SK-N-SH (cell line): ENCODE results near the gene PIP5K1B. TPM values are rescaled to one million over a fixed set of nuclear protein-coding genes. Genes with fewer than 3 reads are reported as not detected.

Experiments used
- CTCF ChIA-PET: fragments of 300-600, 350-600 bp; formaldehyde crosslinking; extraction: SDS; loops from one replicate; lab custom pipeline; 2021; lab: Yijun Ruan, JAX
- POLR2A ChIA-PET: fragments of 350-600 bp; sonication (Branson Sonifier 250); formaldehyde crosslinking; extraction: SDS; loops from one replicate; lab custom pipeline; 2020; ENCODE audit warnings: antibody characterized with exemption, inconsistent platforms; lab: Yijun Ruan, JAX
- DNase-seq: peaks from one replicate; pipeline ENCODE4 v3.0.0; 2012
- H2AFZ ChIP-seq: fragments of 200-600 bp; sonication (generic); 2 replicates; pipeline ENCODE4 v1.8.1; 2016; ENCODE audit warnings: antibody characterized with exemption, mild to moderate bottlenecking, low read depth
- H3F3A ChIP-seq: fragments of 200-600 bp; sonication (generic); replicated peaks from 2 replicates; pipeline ENCODE3; 2016; ENCODE audit warnings: antibody characterized with exemption, mild to moderate bottlenecking; ENCODE audit not compliant: insufficient read depth
- H3K27ac ChIP-seq, 2 experiments: fragments of 200-500 bp in 1 of 2; fragments of 200-600 bp in 1 of 2; sonication (Bioruptor generic) in 1 of 2; sonication (generic), shearing (Covaris generic) in 1 of 2; 2 replicates each; pipeline versions ENCODE4 v1.5.1 to v1.6.1; 2014 to 2016; ENCODE audit warnings: low read depth in 2 of 2, inconsistent platforms in 1 of 2, low read length in 1 of 2, mild to moderate bottlenecking in 1 of 2, mixed read lengths in 1 of 2
- H3K27me3 ChIP-seq: fragments of 200-600 bp; sonication (generic), shearing (Covaris generic); 2 replicates; pipeline ENCODE4 v1.6.1; 2016; ENCODE audit warnings: mixed run types; ENCODE audit not compliant: insufficient read depth
- H3K36me3 ChIP-seq, 2 experiments: fragments of 200-500 bp in 1 of 2; fragments of 200-600 bp in 1 of 2; sonication (Bioruptor generic) in 1 of 2; sonication (generic) in 1 of 2; replicated peaks in 1 of 2; 2 replicates each; pipeline versions ENCODE3 to v1.5.1; 2014 to 2016; ENCODE audit warnings: low read length in 1 of 2, mild to moderate bottlenecking in 1 of 2; ENCODE audit not compliant: insufficient read depth in 2 of 2, control insufficient read depth in 1 of 2
- H3K4me1 ChIP-seq, 2 experiments: fragments of 200-500 bp in 1 of 2; fragments of 200-600 bp in 1 of 2; sonication (Bioruptor generic) in 1 of 2; sonication (generic), shearing (Covaris generic) in 1 of 2; 2 replicates each; pipeline versions ENCODE4 v1.5.1 to v1.6.1; 2014 to 2016; ENCODE audit warnings: low read depth in 1 of 2, low read length in 1 of 2, mixed run types in 1 of 2; ENCODE audit not compliant: insufficient read depth in 2 of 2, control insufficient read depth in 1 of 2
- H3K4me2 ChIP-seq: fragments of 200-600 bp; sonication (generic), shearing (Covaris generic); 2 replicates; pipeline ENCODE4 v1.6.1; 2017; ENCODE audit warnings: mixed run types
- H3K4me3 ChIP-seq, 2 experiments: fragments of 200-500 bp in 1 of 2; fragments of 200-600 bp in 1 of 2; sonication (Bioruptor generic) in 1 of 2; sonication (generic), shearing (Covaris generic) in 1 of 2; 2 replicates each; pipeline versions ENCODE4 v1.5.1 to v1.8.1; 2014 to 2016; ENCODE audit warnings: low read depth in 2 of 2, inconsistent platforms in 1 of 2, low read length in 1 of 2, mild to moderate bottlenecking in 1 of 2, mixed read lengths in 1 of 2, moderate library complexity in 1 of 2
- H3K79me2 ChIP-seq: fragments of 200-600 bp; sonication (generic); 2 replicates; pipeline ENCODE4 v1.8.1; 2017; ENCODE audit warnings: mild to moderate bottlenecking; ENCODE audit not compliant: insufficient read depth
- H3K9ac ChIP-seq: fragments of 200-600 bp; sonication (generic); 2 replicates; pipeline ENCODE4 v1.6.1; 2017; ENCODE audit warnings: mixed run types
- H3K9me2 ChIP-seq: fragments of 200-600 bp; sonication (generic); 2 replicates; pipeline ENCODE4 v1.6.1; 2017; ENCODE audit warnings: mixed run types
- H3K9me3 ChIP-seq: fragments of 200-600 bp; sonication (generic); 2 replicates; pipeline ENCODE4 v1.6.1; 2017; ENCODE audit warnings: mixed run types, mild to moderate bottlenecking, moderate library complexity
- H4K20me1 ChIP-seq: fragments of 200-600 bp; sonication (generic); 2 replicates; pipeline ENCODE4 v1.6.1; 2017; ENCODE audit warnings: mild to moderate bottlenecking, mixed run types; ENCODE audit not compliant: insufficient read depth
- CHD2 ChIP-seq: fragments of 150-350 bp; IDR thresholded peaks from 2 replicates; pipeline ENCODE4 v1.6.1; 2018; ENCODE audit warnings: low read length; ENCODE audit not compliant: partially characterized antibody
- ELF1 ChIP-seq: IDR thresholded peaks from 2 replicates; pipeline ENCODE4 v1.4.0; 2012
- EP300 ChIP-seq, 2 experiments: IDR thresholded peaks; 2 replicates each; pipeline versions ENCODE4 v1.4.0 to v1.6.1; 2012; ENCODE audit warnings: borderline replicate concordance in 1 of 2, low read depth in 1 of 2, low read length in 1 of 2
- EZH2phosphoT487 ChIP-seq: fragments of 200-600 bp; sonication (generic); IDR thresholded peaks from 2 replicates; pipeline ENCODE4 v1.6.1; 2017; ENCODE audit warnings: low read depth, mixed run types, mild to moderate bottlenecking, antibody characterized with exemption, moderate library complexity, borderline replicate concordance
- GABPA ChIP-seq: IDR thresholded peaks from 2 replicates; pipeline ENCODE4 v1.4.0; 2012; ENCODE audit warnings: low read depth, mild to moderate bottlenecking
- GATA2 ChIP-seq: sonication (generic); formaldehyde crosslinking; IDR thresholded peaks from 2 replicates; pipeline ENCODE4 v1.5.0; 2020; ENCODE audit warnings: mild to moderate bottlenecking, missing genetic modification reagents
- NRF1 ChIP-seq: IDR thresholded peaks from 2 replicates; pipeline ENCODE4 v1.6.1; 2012; ENCODE audit warnings: low read depth, mild to moderate bottlenecking, low read length
- POLR2AphosphoS5 ChIP-seq: IDR thresholded peaks from 2 replicates; pipeline ENCODE4 v1.6.1; 2012; ENCODE audit warnings: low read depth, low read length
- RAD21 ChIP-seq: IDR thresholded peaks from 2 replicates; pipeline ENCODE4 v1.6.1; 2012; ENCODE audit warnings: mild to moderate bottlenecking, low read length
- RCOR1 ChIP-seq: fragments of 150-350 bp; IDR thresholded peaks from 2 replicates; pipeline ENCODE4 v1.6.1; 2017; ENCODE audit warnings: antibody characterized with exemption, low read length
- RFX5 ChIP-seq: IDR thresholded peaks from 2 replicates; pipeline ENCODE4 v1.6.1; 2012; ENCODE audit warnings: mild to moderate bottlenecking, improper control_type of control experiment, low read length
- RXRA ChIP-seq: IDR thresholded peaks from 2 replicates; pipeline ENCODE4 v1.4.0; 2012; ENCODE audit warnings: low read depth, mild to moderate bottlenecking, borderline replicate concordance
- SIN3A ChIP-seq: IDR thresholded peaks from 2 replicates; pipeline ENCODE4 v1.6.1; 2012; ENCODE audit warnings: low read depth, mild to moderate bottlenecking, low read length, moderate library complexity, borderline replicate concordance
- SMC3 ChIP-seq: IDR thresholded peaks from 2 replicates; pipeline ENCODE4 v1.6.1; 2012; ENCODE audit warnings: low read depth, low read length, improper control_type of control experiment
- WGBS: methylation state at CpG from one replicate; pipeline ENCODE4 v1.1.6; 2017; ENCODE audit warnings: low lambda C conversion rate; 5-methylcytosine and 5-hydroxymethylcytosine counted together
- polyA plus RNA-seq, 3 experiments: library from polyadenylated mRNA; depleted of rRNA; stranded (reverse); fragments of >200 nt; gene quantifications; 2 replicates each; pipeline ENCODE4 v1.2.3, GENCODE V29; 2012
- TF ChIP-seq, protein P1 (sequence below): IDR thresholded peaks from 2 replicates; pipeline ENCODE4 v1.4.0; 2012; ENCODE audit warnings: low read depth, borderline replicate concordance
- TF ChIP-seq, protein P2 (sequence below): fragments of 150-350 bp; IDR thresholded peaks from 2 replicates; pipeline ENCODE4 v1.6.1; 2017; ENCODE audit warnings: antibody characterized with exemption, low read length, low read depth, borderline replicate concordance
- TF ChIP-seq, protein P3 (sequence below): IDR thresholded peaks from 2 replicates; pipeline ENCODE4 v1.4.0; 2012; ENCODE audit warnings: low read depth, borderline replicate concordance
- TF ChIP-seq, protein P4 (sequence below): IDR thresholded peaks from 2 replicates; pipeline ENCODE4; 2012

The PIP5K1B gene
- polyA plus RNA-seq, 1 of the 3 experiments (the other 2 are of a cell fraction), result not detected

DNA sequence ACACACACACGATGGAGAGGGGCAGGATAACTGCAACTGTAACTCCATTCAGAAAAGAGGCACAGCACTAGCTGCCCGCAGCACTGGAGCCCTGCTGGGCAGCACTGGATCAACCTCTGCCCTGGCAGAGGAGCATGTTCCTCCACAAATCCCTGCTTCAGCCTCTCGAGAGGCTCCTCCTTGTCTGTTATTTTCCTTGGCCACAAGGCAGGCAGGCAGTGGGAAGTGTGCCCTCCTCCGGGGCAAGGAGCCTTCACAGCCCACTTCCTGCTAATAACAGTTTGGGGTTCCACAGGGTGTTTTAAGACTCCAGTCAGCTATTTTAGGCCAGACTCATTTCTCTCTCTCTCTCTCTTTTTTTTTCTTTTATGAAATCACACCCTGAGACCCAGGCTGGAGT is 342.3 kb downstream of the PIP5K1B start:
- Histone ChIP-seq H3K27me3 (no peaks in the 10 kb centered on the region), H3K4me1 (peaks cover 7 to 9% of the 10 kb centered on the region in 2 experiments; a peak in 2 of 4 replicates), H3K4me2 (no peak overlapping the region), H3K9ac (no peak overlapping the region), H3F3A (no peaks in the 10 kb centered on the region), H2AFZ (no peak overlapping the region), H3K36me3 (peaks cover 3 to 7% of the 10 kb centered on the region in 2 experiments), H4K20me1 (no peaks in the 10 kb centered on the region), H3K9me3 (no peaks in the 10 kb centered on the region), H3K27ac (no peak overlapping the region)
- POLR2A ChIA-PET, result no interaction called here
- WGBS, result 79% methylated on average over 4 of the region's 4 CpGs
- TF ChIP-seq RFX5 (no peak), GATA2 (CRISPR knock-in tag) (no peak), SIN3A (no peak), EP300 (IDR thresholded peaks at IDR 0.05; ENCODE audit: borderline replicate concordance in 1 of 2, low read depth in 1 of 2, low read length in 1 of 2) (no peak), SMC3 (no peak), RAD21 (no peak), NRF1 (no peak), EZH2phosphoT487 (no peak), RXRA (no peak), CHD2 (no peak), GABPA (no peak)
- TF ChIP-seq, protein P1, sequence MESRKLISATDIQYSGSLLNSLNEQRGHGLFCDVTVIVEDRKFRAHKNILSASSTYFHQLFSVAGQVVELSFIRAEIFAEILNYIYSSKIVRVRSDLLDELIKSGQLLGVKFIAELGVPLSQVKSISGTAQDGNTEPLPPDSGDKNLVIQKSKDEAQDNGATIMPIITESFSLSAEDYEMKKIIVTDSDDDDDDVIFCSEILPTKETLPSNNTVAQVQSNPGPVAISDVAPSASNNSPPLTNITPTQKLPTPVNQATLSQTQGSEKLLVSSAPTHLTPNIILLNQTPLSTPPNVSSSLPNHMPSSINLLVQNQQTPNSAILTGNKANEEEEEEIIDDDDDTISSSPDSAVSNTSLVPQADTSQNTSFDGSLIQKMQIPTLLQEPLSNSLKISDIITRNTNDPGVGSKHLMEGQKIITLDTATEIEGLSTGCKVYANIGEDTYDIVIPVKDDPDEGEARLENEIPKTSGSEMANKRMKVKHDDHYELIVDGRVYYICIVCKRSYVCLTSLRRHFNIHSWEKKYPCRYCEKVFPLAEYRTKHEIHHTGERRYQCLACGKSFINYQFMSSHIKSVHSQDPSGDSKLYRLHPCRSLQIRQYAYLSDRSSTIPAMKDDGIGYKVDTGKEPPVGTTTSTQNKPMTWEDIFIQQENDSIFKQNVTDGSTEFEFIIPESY, result no peak
- TF ChIP-seq, protein P2, sequence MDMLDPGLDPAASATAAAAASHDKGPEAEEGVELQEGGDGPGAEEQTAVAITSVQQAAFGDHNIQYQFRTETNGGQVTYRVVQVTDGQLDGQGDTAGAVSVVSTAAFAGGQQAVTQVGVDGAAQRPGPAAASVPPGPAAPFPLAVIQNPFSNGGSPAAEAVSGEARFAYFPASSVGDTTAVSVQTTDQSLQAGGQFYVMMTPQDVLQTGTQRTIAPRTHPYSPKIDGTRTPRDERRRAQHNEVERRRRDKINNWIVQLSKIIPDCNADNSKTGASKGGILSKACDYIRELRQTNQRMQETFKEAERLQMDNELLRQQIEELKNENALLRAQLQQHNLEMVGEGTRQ, result no peak
- TF ChIP-seq, all 33 proteins: peak for 0
- Histone ChIP-seq H3K4me3 (no peak overlapping the region), H3K79me2 (no peaks in the 10 kb centered on the region), H3K9me2 (no peaks in the 10 kb centered on the region)
- DNase-seq, result no peak
- CTCF ChIA-PET, result interaction anchor here (1.1 to 3.3 kb wide), 4 partner anchors 12 to 176 kb away, joined by 3 to 16 read pairs (median 10); partner anchors contain the start of gene FXN

DNA sequence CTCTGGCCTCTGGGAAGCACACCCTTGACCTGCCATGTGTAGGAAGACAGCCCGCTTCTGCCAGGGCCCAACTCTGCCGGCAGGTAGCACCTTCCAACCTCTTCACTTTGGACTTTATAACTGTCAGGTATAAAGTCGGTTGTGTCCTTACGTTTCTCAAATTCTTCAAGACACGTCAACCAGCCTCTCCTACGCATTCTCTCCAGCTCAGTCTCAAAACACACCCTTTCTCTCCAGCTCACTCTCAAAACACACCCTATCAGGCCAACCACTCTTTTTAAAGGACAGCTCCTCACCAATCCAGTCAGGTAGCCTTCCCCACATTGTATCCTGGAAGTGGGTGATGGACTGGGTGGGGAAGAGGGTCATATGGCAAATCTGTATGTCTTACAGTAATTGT is 344.1 kb downstream of the PIP5K1B start:
- Histone ChIP-seq H3K27me3 (no peaks in the 10 kb centered on the region), H3K27ac (no peak overlapping the region), H2AFZ (no peak overlapping the region), H3K9me3 (no peaks in the 10 kb centered on the region), H3K36me3 (peaks cover 3 to 7% of the 10 kb centered on the region in 2 experiments), H3K9me2 (no peaks in the 10 kb centered on the region), H3K4me2 (no peak overlapping the region), H3F3A (no peaks in the 10 kb centered on the region), H3K9ac (no peak overlapping the region), H3K4me3 (no peak overlapping the region), H3K79me2 (no peaks in the 10 kb centered on the region), H4K20me1 (no peaks in the 10 kb centered on the region), H3K4me1 (peaks cover 7 to 9% of the 10 kb centered on the region in 2 experiments; a peak in 2 of 4 replicates)
- ChIA-PET CTCF (interaction anchor here (1.0 to 14.2 kb wide), 2 partner anchors 139 to 144 kb away, joined by 4 to 241 read pairs; no protein-coding TSS in a partner anchor), POLR2A (no interaction called here)
- DNase-seq, result no peak
- WGBS, result over 99% methylated on average over 6 of the region's 6 CpGs
- TF ChIP-seq ELF1 (no peak), RFX5 (no peak), RAD21 (no peak), CHD2 (no peak), RCOR1 (no peak), POLR2AphosphoS5 (no peak)
- TF ChIP-seq, protein P2, result no peak
- TF ChIP-seq, protein P3, sequence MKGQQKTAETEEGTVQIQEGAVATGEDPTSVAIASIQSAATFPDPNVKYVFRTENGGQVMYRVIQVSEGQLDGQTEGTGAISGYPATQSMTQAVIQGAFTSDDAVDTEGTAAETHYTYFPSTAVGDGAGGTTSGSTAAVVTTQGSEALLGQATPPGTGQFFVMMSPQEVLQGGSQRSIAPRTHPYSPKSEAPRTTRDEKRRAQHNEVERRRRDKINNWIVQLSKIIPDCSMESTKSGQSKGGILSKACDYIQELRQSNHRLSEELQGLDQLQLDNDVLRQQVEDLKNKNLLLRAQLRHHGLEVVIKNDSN, result no peak
- TF ChIP-seq, protein P4, sequence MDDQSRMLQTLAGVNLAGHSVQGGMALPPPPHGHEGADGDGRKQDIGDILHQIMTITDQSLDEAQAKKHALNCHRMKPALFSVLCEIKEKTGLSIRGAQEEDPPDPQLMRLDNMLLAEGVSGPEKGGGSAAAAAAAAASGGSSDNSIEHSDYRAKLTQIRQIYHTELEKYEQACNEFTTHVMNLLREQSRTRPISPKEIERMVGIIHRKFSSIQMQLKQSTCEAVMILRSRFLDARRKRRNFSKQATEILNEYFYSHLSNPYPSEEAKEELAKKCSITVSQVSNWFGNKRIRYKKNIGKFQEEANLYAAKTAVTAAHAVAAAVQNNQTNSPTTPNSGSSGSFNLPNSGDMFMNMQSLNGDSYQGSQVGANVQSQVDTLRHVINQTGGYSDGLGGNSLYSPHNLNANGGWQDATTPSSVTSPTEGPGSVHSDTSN, result no peak
- TF ChIP-seq, protein P1, result no peak
